GM21825 (cell line): ENCODE measurements around the gene PLPPR3.

Source experiments
- ATAC-seq: cut with Tn5 transposase; IDR thresholded peaks from one replicate; pipeline ENCODE4 v1.9.1; 2021; ENCODE audit warnings: mild to moderate bottlenecking, moderate library complexity; ENCODE audit not compliant: unreplicated experiment

Gene PLPPR3

GRCh38 chr19:810077-810855 lies 11.5 kb downstream of the PLPPR3 start:
- ATAC-seq = no peak

DNA sequence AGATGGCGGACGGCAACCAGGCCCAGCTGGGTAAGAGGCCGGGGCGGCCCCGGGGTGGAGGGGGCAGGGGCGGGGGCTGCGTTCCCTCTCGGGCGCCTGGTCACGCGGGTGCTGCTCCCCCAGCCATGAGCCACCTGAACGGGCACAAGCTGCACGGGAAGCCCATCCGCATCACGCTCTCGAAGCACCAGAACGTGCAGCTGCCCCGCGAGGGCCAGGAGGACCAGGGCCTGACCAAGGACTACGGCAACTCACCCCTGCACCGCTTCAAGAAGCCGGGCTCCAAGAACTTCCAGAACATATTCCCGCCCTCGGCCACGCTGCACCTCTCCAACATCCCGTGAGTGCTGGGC lies 13.4 kb downstream of the PLPPR3 start:
- ATAC-seq = no peak

GRCh38 chr19:807627-808422 lies 13.9 kb downstream of the PLPPR3 start:
- no peak for ATAC-seq

DNA sequence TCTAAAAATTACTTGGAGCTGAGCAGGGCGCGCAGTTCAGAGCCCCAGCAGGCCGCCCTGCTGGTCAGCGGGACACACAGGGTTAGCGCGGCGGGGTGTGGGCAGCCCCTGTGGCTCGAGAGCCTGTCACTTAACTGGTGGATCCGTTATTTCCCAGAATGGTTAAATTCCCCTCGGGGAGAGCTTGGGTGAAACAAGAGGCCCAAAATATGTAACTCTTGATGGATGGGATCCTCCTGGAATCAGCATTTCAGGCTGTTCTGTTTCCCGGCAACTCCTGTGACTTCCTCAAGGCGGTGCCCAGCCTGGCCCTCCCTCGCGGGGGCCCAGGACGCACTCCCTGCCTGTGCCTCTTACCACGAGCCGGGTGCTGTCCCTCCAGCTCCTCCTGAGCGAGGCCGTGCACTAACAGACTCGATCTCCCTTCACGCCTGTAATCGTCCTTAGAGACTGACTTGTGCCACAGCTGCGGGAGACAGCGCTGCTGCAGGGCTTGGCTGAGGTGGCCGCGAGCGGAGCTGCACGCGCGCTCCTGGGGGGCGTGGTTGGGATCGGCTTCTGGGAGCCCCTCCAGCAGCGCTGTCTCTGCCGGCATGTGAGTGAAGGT lies 14.8 kb downstream of the PLPPR3 start:
- ATAC-seq = no peak

- ATAC-seq = no peak
Observed at GRCh38 chr19:805600-806550, 15.9 kb downstream of the PLPPR3 start.

DNA sequence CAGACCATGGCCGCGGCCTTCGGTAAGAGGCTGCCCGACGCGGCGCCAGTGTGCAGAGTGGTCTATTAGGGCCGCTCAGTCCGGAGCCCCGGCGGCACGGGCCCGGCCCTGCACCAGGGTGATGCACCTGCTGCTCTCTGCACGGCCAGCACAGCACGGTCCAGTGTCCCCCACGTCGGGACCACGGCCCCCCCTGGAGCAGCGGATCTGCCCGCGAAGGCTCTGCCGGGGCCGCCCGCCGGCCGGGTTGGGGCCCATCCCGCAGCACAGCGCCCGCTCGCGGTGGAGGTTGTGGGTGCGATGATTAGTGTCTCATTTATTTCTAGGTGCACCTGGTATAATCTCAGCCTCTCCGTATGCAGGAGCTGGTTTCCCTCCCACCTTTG lies 16.6 kb downstream of the PLPPR3 start:
- no peak for ATAC-seq

GRCh38 chr19:804419-805165 lies 17.2 kb downstream of the PLPPR3 start:
- ATAC-seq = no peak

- no peak for ATAC-seq
Observed at GRCh38 chr19:803686-804418, 17.9 kb downstream of the PLPPR3 start.

- no peak for ATAC-seq
Observed at GRCh38 chr19:803099-803561, 18.6 kb downstream of the PLPPR3 start.

GRCh38 chr19:802498-803098 lies 19.2 kb downstream of the PLPPR3 start:
- ATAC-seq = no peak

DNA sequence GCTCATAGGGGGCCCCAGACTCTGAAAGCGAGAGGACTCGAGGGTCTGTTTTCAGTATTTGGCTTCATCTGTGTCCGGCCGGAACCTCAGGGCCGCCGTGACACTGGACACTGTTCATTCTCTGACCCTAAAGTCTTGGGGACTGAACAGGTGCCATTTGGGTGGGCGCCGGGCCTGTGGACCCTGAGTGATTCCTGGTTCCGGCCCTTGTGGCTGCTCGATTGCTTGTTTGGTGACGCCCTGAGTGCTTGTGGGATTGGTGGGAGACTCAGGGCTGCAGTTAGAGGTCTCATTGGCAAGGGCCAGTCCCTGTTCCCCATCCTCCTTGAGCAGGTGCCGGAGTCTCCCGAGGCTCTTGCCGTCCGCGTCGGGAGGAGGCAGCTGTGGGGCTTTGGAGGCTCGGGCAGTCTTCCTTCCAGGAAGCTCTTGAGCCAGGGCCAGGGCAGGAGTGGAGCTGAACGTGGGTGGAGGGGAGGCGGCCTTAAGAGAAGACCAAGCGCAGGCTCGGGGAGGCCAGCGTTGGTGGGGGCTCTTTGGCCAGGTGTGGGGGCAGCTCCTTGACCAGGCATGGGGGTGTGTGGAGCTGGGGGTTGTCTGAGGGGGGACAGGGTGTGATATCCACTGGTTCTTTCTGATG lies 19.8 kb downstream of the PLPPR3 start:
- ATAC-seq = no peak

GRCh38 chr19:801030-801860 lies 20.5 kb downstream of the PLPPR3 start:
- no peak for ATAC-seq

DNA sequence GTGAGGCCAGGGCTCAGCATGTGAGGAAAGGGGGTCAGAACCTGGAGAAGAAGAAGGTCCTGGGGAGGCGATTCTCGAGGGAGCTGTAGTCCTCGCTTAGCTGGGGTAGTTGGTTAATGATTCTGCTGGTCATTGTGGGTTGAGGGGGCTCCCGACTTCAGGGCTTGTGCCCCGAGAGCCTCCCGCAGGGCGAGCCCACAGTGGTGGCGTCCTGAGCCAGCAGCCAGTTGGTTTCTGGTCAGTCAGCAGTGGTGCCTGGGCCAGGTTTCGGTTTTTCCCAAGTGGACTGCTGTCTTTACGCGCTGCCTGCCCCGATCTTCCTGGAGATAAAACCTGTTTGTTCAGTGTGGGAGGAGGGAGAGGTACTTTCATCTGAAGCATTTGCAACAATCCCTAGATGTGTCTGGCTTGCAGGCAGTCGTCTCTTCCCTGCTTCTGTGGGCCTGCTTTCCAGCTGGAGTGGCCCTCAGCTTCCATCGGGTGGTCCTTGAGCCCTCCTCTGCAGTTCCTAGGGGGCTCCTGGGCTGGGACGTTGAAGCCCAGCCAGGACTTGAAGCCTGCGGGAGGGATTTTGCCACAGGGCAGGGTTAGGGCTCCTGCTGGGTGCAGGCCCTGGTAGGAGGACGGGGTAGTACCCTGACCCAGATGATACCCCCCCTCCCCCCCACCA lies 21.3 kb downstream of the PLPPR3 start:
- ATAC-seq = no peak

GRCh38 chr19:799076-799881 lies 22.5 kb downstream of the PLPPR3 start:
- no peak for ATAC-seq

DNA sequence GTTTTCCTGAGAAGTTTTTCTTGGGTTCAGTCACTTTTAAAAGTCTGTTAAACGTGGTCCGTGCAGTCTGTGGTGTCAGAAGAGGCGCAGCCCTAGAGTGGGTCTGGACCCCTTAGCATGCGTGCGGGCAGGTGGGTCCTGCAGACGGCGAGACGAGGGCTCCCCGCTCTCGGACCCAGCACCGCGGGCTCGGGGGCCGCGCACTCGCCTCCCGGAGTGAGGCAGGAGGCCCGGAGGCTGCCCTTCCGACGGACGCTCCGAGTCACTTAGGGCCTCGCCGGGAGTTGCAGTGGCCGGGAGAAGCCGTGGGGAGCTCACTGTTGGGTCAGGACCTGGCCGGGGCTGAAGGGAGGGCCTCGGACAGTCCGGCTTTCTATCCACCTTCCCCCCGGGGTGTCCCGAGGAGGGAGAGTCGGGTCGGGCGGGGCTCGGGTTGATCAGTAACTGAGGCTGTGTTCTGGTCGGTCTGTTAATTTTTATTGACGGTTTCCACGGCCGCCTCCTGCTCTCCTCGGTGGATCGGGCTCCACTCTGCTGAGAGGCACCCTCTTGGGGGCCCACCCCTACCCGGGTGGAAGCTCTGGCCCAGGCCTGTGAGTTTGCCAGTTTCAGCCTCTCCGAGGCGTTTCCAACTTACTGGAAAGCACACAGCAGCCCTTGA lies 23.2 kb downstream of the PLPPR3 start:
- no peak for ATAC-seq
